HG03521 (cell line): ENCODE measurements around the gene MFSD2A.
"Not testable (repeated sequence)": the region's sequence is repeated elsewhere in the genome, so short reads cannot be mapped to it uniquely, and the experiment has no call there.

Experiments
- ATAC-seq: cut with Tn5 transposase; IDR thresholded peaks from one replicate; pipeline ENCODE4 v1.9.1; 2021; ENCODE audit warnings: mild to moderate bottlenecking, moderate library complexity; ENCODE audit not compliant: unreplicated experiment

The MFSD2A gene

DNA sequence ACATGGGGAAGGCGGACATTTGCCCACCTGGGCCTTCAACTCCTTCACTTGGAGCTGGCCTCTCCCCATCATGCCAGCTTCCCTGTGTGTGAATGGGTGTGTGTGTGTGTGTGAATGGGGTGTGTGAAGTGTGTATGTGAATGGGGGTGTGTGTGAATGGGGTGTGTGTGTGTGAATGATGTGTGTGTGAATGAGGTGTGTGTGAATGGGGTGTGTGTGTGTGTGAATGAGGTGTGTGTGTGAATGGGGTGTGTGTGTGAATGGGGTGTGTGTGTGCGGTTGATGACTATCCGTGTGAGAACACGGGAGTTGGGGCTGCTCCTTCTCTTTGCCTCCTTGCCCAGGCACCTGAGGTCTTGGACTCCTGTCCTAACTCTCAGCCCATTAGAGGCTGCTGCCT, 9.6 kb downstream of the MFSD2A start:
- no peak for ATAC-seq

- ATAC-seq: no peak
These were observed 10.1 kb downstream of the MFSD2A start for GRCh38 chr1:39965044-39965443.

DNA sequence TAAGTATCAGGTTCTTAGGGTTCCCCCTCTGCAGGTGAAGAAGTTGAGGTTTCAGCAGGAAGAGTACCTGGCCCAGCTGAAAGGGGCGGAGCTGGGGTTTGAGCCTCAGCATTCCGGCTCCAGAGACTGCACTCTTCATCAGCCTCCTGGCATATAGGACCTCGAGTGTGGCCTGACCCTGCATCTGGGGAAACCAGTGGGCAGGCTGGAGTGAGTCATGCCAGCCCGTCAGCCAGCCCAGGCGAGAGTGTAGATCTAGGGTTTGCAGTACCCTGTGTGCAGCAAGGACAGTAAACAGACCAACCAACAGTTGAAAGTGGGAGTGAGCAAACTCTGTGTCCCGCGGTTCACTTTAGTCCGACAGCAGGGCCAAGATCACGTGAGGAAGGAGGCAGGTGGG, 14.1 kb downstream of the MFSD2A start:
- no peak for ATAC-seq

- no peak for ATAC-seq
These were observed 14.8 kb downstream of the MFSD2A start for GRCh38 chr1:39969531-39970270.

- ATAC-seq: no peak
These were observed 15.3 kb downstream of the MFSD2A start for GRCh38 chr1:39970274-39970673.

GRCh38 chr1:39971138-39971537, 16.2 kb downstream of the MFSD2A start:
- ATAC-seq: no peak

GRCh38 chr1:39973503-39974135, 18.7 kb downstream of the MFSD2A start:
- no peak for ATAC-seq

GRCh38 chr1:39976732-39977131, 21.8 kb downstream of the MFSD2A start:
- ATAC-seq: no peak

- ATAC-seq: no peak
These were observed 22.3 kb downstream of the MFSD2A start for GRCh38 chr1:39977202-39977601.

GRCh38 chr1:39979654-39980053, 24.7 kb downstream of the MFSD2A start:
- no peak for ATAC-seq

DNA sequence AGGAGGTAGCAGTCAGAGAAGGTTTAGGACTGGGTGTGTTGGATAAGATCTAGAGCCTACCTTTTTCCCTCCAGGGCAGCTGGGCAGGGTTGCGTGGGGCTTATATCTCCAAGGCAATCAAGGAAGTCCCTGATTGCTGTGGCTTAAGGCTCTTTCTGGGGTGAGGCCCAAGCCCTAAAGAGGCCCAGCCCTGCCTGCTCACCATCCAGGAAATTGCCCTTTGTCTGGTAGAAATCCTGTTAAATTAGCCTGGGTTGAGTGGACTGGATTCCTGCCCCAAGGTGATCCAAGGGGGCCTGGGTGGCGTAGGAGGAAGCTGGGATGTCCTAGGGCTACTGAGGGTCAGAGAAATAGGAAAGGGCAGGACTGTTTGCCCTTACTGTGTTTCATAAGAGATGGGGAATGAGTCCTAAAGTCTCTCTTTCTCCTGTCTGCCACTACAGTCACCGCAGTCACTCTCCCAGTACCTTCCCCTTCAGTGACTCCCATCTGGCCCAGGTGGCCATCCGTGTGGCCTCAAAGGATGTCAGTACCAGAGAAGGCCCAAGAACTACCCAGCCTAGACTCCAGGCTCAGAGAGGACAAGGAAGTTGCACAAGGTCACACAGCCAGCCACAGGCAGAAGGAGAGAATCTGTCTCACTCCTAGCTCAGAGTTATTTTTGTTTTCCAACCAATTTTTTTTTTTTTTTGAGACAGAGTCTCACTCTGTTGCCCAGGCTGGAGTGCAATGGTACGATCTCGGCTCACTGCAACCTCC, 25.8 kb downstream of the MFSD2A start:
- ATAC-seq: no peak

DNA sequence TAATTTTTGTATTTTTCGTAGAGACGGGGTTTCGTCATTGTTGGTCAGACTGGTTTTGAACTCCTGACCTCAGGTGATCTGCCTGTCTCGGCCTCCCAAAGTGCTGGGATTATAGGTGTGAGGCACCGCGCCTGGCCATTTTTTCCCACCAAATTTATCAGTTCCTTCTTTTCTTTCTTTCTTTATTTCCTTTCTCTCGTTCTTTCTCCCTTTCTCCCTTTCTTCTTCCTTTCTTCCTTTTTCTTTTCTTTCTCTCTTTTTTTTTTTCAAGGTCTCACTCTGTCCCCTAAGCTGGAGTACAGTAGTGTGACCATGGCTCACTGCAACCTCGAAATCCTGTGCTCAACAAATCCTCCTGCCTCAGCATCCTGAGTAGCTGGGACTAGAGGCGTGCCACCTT, 26.4 kb downstream of the MFSD2A start:
- ATAC-seq: no peak

GRCh38 chr1:39981945-39982344, 27.0 kb downstream of the MFSD2A start:
- ATAC-seq: no peak

DNA sequence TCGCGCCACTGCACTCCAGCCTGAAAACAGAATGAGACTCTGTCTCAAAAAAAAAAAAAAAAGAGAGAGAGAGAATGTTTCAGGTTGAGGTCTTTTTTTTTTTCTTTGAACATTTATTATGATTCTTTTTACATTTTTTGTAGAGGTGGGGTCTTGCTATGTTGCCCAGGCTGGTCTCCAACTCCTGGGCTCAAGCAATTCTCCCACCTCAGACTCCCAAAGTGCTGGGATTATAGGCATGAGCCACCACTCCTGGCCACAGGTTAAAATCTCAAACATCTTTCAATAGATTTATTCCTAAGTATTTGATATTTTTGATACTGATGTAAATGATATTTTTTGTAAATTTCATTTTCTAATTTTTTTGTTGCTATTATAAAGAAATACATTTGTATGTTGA, 29.5 kb downstream of the MFSD2A start:
- not testable (repeated sequence) for ATAC-seq

GRCh38 chr1:39984951-39985350, 30.0 kb downstream of the MFSD2A start:
- ATAC-seq: no peak

DNA sequence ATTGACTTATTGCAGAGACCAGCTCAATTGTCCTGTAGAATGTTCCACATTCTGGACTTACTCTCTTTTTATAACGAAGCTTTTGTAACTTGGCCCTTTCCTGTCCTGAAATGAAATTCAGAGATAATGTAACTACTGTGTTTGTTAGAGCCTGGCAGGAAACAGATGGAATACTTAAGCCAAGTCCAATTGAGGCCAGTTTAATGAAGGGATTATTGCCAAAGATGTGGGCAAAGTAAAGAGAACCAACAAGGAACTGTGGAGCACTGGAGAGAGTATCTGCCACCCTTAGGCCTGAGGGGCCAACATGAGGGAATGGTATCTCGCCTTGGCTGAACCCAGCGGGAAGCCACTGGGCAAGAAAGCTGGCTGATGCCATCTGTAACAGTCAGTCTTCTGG, 32.9 kb downstream of the MFSD2A start:
- no peak for ATAC-seq

GRCh38 chr1:39988618-39989343, 33.8 kb downstream of the MFSD2A start:
- no peak for ATAC-seq

DNA sequence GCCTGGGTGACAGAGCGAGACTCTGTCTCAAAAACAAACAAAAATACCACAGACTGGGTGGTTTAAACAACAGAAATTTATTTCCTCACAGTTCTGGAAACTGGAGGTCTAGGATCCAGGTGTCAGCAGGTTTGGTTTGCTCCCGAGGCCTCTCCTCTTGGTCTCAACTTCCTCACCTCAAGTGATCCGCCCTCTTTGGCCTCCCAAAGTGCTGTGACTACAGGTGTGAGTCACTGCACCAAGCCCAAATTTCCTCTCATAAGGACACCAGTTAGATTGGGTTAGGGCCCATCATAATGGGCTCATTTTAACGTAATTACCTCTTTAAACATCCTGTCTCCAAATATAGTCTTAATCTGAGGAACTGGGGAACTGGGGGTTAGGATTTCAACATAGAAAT, 35.5 kb downstream of the MFSD2A start:
- ATAC-seq: no peak

DNA sequence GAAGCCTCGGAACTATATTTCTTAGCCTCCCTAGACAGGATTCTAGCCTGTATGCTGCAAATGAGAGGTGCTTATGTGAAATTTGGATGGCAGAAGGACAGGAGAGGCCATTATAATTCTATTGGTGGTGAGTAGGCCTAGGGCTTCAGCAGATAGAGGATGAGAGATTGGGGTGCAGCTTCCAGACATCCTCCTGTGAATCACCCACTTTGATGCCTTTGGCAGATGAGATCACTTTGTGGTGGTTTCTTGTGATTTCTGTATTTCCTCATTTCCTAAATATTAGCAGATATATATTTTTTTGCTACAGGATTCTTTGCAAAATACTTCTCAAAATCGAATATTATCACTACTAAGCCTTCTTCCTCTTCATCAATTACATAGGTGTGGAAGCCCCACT, 37.3 kb downstream of the MFSD2A start:
- ATAC-seq: no peak

DNA sequence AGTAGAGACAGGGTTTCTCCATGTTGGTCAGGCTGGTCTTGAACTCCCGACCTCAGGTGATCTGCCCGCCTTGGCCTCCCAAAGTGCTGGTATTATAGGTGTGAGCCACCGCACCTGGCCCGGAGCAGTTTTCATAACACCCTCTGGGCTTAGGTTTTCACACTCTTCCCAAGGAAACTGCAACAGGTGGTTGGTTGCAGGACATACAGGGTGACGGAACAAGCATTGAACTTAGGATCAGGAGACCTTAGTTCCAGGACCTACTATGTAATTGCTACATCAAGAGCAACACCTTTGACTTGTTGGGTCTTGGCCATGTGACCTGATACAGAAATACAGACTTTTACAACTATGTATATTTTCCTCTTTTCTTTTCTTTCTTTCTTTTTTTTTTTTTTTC, 37.9 kb downstream of the MFSD2A start:
- ATAC-seq: no peak

- peak; percentile 67 for ATAC-seq
These were observed 41.0 kb downstream of the MFSD2A start for GRCh38 chr1:39995973-39996393.
